Activated CD4-positive, alpha-beta T cell treated with anti-CD3 and anti-CD28 coated beads for 1 hour (primary cell): ENCODE results near the gene DYNC2H1.
A peak's percentile ranks its signal among the peaks of the same experiment; 100 is the strongest.
"Not testable (repeated sequence)": the region's sequence is repeated elsewhere in the genome, so short reads cannot be mapped to it uniquely, and the experiment has no call there.

Experiments
- DNase-seq: peaks from one replicate; pipeline ENCODE4 v3.0.0-alpha.2; 2020

Gene DYNC2H1

DNA sequence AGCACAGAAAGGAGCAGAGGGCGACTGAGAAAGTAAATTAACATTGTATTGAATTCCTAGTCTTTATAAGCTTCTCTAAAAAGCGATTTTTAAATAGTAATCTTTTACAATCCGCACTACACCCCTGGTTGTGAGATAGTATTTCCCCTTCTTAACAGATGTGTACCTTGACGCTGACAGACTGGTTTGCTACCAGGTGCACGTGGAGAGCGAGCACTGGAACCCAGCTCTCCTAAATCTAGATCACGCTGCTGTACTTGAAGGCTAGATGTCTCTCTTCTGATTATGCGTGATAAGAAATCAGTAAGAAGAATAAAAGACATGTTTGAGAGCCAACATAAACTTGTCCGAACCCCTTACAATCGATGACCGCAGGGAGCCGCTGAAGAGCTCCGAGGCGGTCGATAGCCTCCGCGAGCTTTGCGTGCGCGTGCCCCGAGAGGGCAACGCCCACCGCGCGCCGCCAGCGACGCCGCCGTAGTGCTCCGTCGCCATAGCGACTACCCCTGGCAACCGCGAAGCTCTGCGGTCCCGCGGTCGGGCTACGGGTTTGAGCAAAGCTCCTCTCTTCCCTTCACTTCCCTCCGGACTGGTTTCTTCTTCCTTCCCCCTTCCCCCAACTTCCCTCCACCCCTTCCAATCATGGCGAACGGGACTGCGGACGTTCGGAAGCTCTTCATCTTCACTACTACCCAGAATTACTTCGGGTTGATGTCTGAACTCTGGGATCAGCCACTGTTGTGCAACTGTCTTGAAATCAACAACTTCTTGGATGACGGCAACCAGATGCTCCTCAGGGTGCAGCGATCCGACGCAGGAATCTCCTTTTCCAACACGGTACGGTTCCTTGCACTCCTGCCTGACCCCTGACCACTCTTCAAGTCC lies at the start of gene DYNC2H1:
TSS of gene DYNC2H1 (plus strand) at position 494 of the 885 bp plus-strand sequence. CDS start at position 643, 149 bp downstream.
- peak; percentile 82 for DNase-seq

GRCh38 chr11:103061656-103062055 lies 47.6 kb upstream of the DYNC2H1 start:
- no peak for DNase-seq

GRCh38 chr11:103067118-103067517 lies 42.1 kb upstream of the DYNC2H1 start:
- DNase-seq = no peak

GRCh38 chr11:103069367-103069766 lies 39.9 kb upstream of the DYNC2H1 start:
- no peak for DNase-seq

DNA sequence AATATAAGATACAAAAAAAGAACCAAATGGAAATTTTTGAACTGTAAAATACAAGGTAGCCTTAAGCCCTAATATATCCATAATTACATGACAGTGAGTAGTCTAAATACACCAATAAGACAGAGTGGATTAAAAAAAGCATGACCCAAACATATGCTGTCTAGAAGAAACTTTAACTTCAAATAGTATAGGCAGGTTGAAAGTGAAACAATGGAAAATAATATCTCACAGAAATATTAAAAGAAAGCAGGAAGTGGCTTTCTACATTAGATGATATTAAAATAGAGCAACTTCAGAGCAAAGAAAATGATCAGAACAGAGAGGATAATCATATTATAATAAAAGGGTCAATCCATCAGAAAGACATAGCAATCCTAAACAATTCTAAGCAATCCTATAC lies 39.1 kb upstream of the DYNC2H1 start:
- no peak for DNase-seq

GRCh38 chr11:103071008-103071407 lies 38.2 kb upstream of the DYNC2H1 start:
- DNase-seq = no peak

GRCh38 chr11:103076361-103076760 lies 32.9 kb upstream of the DYNC2H1 start:
- no peak for DNase-seq

GRCh38 chr11:103077554-103077953 lies 31.7 kb upstream of the DYNC2H1 start:
- DNase-seq = no peak

DNA sequence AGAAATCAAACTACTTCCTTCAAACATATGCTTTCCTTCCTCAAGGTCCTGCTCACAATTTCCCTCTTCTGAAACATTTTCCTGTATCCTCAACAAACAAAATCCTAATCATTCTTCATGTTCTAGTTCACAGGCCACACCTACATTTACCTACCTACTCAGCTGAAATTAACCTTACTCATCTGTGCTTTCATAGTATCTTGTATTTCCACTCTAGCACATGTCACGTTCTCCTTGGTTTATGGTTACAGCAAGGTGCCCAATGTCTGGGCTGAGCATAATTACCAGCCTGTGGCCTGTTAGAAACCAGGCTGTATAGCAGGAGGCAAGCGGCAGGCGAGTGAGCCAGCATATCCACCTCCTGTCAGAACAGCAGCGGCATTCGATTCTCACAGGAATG lies 30.5 kb upstream of the DYNC2H1 start:
- no peak for DNase-seq

DNA sequence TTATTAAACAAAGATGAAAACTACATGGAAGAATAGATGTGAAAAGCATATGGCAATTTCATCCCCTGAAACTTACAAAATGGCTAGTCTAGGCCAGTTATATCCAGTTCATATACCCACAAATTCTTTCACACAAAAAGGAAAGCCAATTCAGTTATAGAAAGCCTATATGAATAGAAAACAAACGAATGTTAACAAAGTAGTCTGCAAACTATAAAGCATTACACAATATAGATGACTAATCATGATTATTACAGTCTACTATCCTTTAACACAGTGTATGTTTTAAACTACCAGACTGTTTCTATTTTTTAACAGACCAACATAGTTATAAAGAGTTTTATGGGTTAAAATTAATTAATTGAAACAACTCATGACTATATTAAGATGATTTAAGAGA lies 29.4 kb upstream of the DYNC2H1 start:
- DNase-seq = no peak

GRCh38 chr11:103085758-103086365 lies 23.4 kb upstream of the DYNC2H1 start:
- no peak for DNase-seq

- DNase-seq = no peak
Observed at GRCh38 chr11:103086461-103086860, 22.8 kb upstream of the DYNC2H1 start.

GRCh38 chr11:103091064-103091800 lies 18.0 kb upstream of the DYNC2H1 start:
- DNase-seq = peak; percentile 14

DNA sequence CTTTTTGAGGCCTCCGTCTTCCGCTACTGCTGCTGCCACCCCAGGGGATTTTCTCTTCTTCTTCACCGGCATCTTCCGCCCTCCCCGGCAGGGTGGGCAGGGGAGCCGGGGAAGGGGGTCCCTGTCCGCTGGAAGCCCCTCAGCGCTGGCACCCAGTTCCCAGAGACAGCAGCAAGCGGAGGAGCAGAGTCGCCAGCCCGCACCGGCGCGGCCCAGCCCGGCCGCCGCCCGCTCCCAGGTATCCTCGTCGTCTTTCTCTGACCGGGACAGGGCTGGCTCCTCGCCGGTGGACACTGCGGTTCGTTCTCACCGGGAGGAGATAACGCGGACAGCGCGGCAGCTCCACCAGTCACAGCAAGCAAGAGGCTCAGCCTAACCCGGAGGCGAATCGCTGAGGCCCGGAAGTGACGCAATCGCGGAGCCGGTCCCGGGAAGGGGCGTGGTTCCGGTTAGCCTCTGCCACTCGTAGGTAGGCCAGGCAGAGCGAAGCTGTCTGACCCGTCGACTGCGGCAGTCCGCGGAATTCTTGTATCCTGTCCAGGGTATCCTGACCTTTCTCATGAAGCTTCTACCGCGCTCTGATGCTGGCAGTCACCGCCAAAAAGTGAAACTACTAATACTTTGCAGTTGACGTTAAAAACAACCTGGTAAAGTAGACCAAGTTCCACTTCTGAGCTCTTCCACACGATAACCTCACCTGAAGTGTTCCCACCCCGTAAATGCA lies 17.3 kb upstream of the DYNC2H1 start, which contains the start of gene DCUN1D5:
TSS of gene DCUN1D5 (minus strand) at position 360 of the 724 bp plus-strand sequence. CDS start at position 72, 288 bp downstream.
- peak; percentile 92 for DNase-seq

DNA sequence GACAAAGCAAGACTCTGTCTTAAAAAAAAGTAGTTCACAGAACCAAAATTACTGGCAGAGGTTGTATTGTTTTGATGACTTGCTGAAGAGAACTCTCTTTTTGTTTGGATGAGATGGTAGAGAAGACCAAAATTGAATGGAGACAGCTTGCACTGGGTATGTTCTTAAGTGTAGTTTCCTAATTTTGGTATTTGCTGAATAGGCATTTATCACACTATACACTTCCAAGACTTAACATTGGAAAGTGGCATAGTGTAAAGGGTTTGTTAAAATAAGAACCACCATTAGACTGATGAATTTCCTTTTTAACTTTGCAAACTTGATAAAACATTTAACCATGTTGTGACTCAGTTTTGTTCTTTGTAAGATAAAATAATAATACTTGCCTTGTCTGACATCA lies 11.9 kb upstream of the DYNC2H1 start:
- no peak for DNase-seq

GRCh38 chr11:103109818-103110388 lies 677 bp downstream of the DYNC2H1 start:
- DNase-seq = no peak

DNA sequence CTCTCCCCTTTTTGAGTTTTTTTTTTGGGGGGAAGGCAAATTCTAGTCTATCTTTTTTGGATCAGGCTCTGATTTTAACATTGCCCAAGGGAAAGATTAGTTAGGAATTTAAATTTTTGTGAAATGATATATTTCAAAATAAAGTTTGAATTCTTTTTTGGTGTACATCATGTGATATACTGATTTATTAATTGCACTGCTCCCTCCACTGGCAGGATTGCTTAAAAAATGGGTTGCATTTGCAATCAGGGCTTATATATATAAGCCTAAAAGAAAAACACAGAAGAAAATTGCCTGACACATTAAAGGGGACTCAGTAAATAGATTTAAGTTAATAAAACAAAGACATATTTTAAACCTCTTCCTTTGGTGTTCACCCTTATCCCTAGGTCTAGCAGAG lies 1.2 kb downstream of the DYNC2H1 start:
- DNase-seq = no peak

DNA sequence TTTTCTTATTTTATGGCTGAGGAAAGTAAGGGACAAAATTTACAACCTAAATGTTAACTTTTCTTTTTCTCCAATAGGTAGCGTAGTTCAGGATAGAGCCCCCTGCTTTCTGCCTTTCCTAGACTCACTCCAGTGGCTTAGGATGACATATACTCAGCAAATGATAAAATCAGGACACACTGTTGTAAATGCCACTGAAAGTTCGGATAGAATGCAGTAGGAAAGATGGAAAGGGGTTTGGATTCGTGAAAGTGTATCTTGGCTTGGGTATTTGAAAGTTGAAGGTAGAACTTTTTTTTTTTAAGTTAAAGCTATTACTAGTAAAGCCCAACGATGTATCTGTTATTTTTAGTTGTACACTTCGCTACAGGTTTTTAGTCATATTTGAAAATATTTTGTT lies 2.2 kb downstream of the DYNC2H1 start:
- DNase-seq = no peak

DNA sequence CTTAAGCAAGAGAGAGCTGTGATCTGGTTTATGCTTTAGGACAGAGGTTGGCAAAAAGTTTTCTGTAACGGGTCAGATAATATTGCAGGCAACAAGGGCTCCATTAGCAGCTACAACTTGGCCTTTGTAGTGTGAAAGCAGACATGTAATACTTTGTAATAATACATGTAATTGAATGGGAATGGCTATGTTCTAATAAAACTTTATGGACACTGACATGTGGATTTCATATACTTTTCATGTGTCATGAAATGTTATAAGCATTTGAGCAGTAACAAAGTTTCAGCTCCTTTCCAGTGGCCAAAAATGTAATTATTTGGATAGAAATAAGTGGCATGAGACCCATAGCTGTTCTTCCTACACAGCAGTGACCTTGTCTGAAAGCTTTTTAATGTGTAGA lies 3.1 kb downstream of the DYNC2H1 start:
- DNase-seq = no peak

- DNase-seq = no peak
Observed at GRCh38 chr11:103114836-103115235, 5.6 kb downstream of the DYNC2H1 start.

DNA sequence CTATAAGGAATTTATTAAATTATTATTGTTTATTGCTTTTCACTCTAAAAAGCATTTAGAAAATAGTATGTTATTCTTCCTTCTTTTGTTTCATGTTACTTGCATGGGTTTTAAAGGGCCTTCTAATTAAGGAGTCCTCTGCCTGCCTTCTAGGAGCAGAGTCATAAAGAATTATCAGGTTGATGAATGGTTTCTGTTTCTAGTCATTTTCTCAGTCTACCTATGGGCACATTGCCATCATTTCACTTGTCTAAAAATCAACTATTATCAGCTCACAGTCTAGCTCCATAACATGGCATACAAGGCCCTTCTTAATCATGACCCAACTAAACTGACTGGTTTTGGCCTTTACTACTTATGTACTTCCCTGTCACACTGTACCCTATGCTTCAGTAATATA lies 16.2 kb downstream of the DYNC2H1 start:
- DNase-seq = no peak

DNA sequence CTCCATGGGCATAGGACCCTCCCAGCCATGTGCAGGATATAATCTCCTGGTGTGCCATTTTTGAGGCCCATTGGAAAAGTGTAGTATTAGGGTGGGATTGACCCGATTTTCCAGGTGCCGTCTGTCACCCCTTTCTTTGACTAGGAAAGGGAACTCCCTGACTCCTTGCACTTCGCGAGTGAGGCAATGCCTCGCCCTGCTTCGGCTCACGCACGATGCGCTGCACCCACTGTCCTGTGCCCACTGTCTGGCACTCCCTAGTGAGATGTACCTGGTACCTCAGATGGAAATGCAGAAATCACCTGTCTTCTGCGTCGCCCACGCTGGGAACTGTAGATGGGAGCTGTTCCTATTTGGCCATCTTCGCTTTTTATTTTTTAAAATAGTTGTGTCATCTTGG lies 32.8 kb downstream of the DYNC2H1 start:
- not testable (repeated sequence) for DNase-seq
